OCI-LY7 (cell line): Measurements from ENCODE around the gene HSD17B3. TPM values are rescaled to one million over a fixed set of nuclear protein-coding genes. Genes with fewer than 3 reads are reported as not detected.

Experiments
- BruUV-seq: library from RNA; stranded (reverse); fragments of 400-500 nt; replicated peaks from 2 replicates; lab custom pipeline; 2021; lab: Mats Ljungman, UMichigan
- CTCF ChIA-PET: fragments of 300-600 bp; sonication (Branson Sonifier 250); formaldehyde crosslinking; loops from one replicate; lab custom pipeline; 2022; ENCODE audit warnings: antibody characterized with exemption; ENCODE audit not compliant: unreplicated experiment; lab: Charles Lee
- POLR2A ChIA-PET: fragments of 300-600 bp; sonication (Branson Sonifier 250); formaldehyde crosslinking; loops from one replicate; lab custom pipeline; 2022; ENCODE audit warnings: antibody characterized with exemption; lab: Charles Lee
- DNase-seq: peaks from one replicate; pipeline ENCODE4 v3.0.0-alpha.2; 2015; ENCODE audit warnings: low spot score
- H2AFZ ChIP-seq: fragments of 200-600 bp; sonication (generic), shearing (Covaris generic); 2 replicates; pipeline ENCODE4 v1.6.1; 2014; ENCODE audit warnings: mild to moderate bottlenecking, antibody characterized with exemption, low read length, moderate library complexity
- H3K27ac ChIP-seq: fragments of 200-600 bp; sonication (generic); 2 replicates; pipeline ENCODE4 v1.5.1; 2014; ENCODE audit warnings: mixed run types, low read depth, mild to moderate bottlenecking, moderate library complexity, low read length, inconsistent platforms; ENCODE audit not compliant: poor library complexity, severe bottlenecking
- H3K36me3 ChIP-seq: fragments of 200-600 bp; sonication (generic); 2 replicates; pipeline ENCODE4 v1.6.1; 2014; ENCODE audit warnings: mild to moderate bottlenecking, antibody characterized with exemption, low read length, moderate library complexity, mixed read lengths; ENCODE audit not compliant: insufficient read depth
- H3K4me1 ChIP-seq: fragments of 200-600 bp; sonication (generic); 2 replicates; pipeline ENCODE4 v1.5.1; 2014; ENCODE audit warnings: mild to moderate bottlenecking, low read length; ENCODE audit not compliant: insufficient read depth, poor library complexity, severe bottlenecking
- H3K4me2 ChIP-seq: fragments of 200-600 bp; sonication (generic); 2 replicates; pipeline ENCODE4 v1.6.1; 2014; ENCODE audit warnings: mild to moderate bottlenecking, low read length
- H3K4me3 ChIP-seq: fragments of 200-600 bp; sonication (generic); 2 replicates; pipeline ENCODE4 v1.5.1; 2014; ENCODE audit warnings: mild to moderate bottlenecking, low read depth, low read length; ENCODE audit not compliant: poor library complexity, severe bottlenecking
- H3K79me2 ChIP-seq: fragments of 200-600 bp; sonication (generic); 2 replicates; pipeline ENCODE4 v1.6.1; 2016; ENCODE audit warnings: low read depth, mild to moderate bottlenecking, low read length, moderate library complexity, mixed read lengths; ENCODE audit not compliant: insufficient read depth
- H3K9me2 ChIP-seq: fragments of 200-600 bp; sonication (generic); 2 replicates; pipeline ENCODE4 v1.6.1; 2016; ENCODE audit warnings: mild to moderate bottlenecking, low read length, mixed read lengths; ENCODE audit not compliant: insufficient read depth
- H3K9me3 ChIP-seq: fragments of 200-600 bp; sonication (generic); 2 replicates; pipeline ENCODE4 v1.6.1; 2014; ENCODE audit warnings: mild to moderate bottlenecking, mixed run types, low read length, mixed read lengths
- H4K20me1 ChIP-seq: fragments of 200-600 bp; sonication (generic); 2 replicates; pipeline ENCODE4 v1.6.1; 2014; ENCODE audit warnings: mild to moderate bottlenecking, antibody characterized with exemption, low read length, moderate library complexity, mixed read lengths; ENCODE audit not compliant: insufficient read depth
- EZH2phosphoT487 ChIP-seq: fragments of 200-600 bp; sonication (generic); IDR thresholded peaks from 2 replicates; pipeline ENCODE4 v1.6.1; 2018; ENCODE audit warnings: low read depth, borderline replicate concordance, mild to moderate bottlenecking, mixed run types, antibody characterized with exemption, low read length, moderate library complexity, mixed read lengths
- intact Hi-C: fragments of 100-400 bp; cut with micrococcal nuclease; formaldehyde crosslinking; loops from one replicate; pipeline ENCODE4 v1.10.0; 2022; ENCODE audit not compliant: unreplicated experiment
- total RNA-seq, 2 experiments: library from RNA; depleted of rRNA in 1 of 2; stranded (reverse); fragments of >200 nt in 1 of 2; shearing (Covaris generic) in 1 of 2; gene quantifications; 2 replicates each; pipeline ENCODE4 v1.2.3, GENCODE V29; 2014 to 2022
- TF ChIP-seq, protein P1 (sequence below): fragments of 200-600 bp; sonication (generic); conservative IDR thresholded peaks from 2 replicates; pipeline ENCODE4 v1.5.1; 2014; ENCODE audit warnings: mild to moderate bottlenecking, antibody characterized with exemption, low read length, moderate library complexity, mixed read lengths

Gene HSD17B3
- total RNA-seq, 2 experiments from 2014 or later: not detected

DNA sequence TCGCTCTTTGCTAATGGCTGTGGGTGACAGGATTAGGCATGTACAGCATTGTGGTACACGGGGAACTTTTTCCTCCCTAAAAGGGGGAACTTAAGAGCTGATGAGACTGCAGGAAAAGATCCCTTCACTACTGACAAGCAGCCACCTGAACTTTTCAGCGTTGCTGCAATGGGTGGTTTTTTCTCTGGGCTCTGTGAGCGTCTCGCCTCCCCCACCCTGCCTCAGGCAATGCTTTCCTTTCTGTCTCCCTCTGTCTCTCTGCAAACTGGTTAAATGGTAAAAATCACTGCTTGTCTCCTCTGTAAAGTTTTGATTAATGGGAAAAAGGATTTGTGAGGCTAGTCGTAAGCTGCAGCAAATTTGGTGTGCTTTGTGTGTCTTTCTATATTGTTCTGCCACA, 20.3 kb downstream of the HSD17B3 start:
- no peaks in the 10 kb centered on the region for H4K20me1 ChIP-seq
- no peak for DNase-seq
- no peaks in the 10 kb centered on the region for H3K36me3 ChIP-seq
- no peaks in the 10 kb centered on the region for H3K4me1 ChIP-seq
- intact Hi-C loops: no loop called here
- CTCF ChIA-PET: no interaction called here
- no peak overlapping the region for H3K4me2 ChIP-seq
- H3K27ac ChIP-seq: no peak overlapping the region
- no peak overlapping the region for H3K4me3 ChIP-seq
- H3K79me2 ChIP-seq: no peaks in the 10 kb centered on the region
- no TSS peak for BruUV-seq
- no peak for TF ChIP-seq EZH2phosphoT487
- TF ChIP-seq, protein P1, sequence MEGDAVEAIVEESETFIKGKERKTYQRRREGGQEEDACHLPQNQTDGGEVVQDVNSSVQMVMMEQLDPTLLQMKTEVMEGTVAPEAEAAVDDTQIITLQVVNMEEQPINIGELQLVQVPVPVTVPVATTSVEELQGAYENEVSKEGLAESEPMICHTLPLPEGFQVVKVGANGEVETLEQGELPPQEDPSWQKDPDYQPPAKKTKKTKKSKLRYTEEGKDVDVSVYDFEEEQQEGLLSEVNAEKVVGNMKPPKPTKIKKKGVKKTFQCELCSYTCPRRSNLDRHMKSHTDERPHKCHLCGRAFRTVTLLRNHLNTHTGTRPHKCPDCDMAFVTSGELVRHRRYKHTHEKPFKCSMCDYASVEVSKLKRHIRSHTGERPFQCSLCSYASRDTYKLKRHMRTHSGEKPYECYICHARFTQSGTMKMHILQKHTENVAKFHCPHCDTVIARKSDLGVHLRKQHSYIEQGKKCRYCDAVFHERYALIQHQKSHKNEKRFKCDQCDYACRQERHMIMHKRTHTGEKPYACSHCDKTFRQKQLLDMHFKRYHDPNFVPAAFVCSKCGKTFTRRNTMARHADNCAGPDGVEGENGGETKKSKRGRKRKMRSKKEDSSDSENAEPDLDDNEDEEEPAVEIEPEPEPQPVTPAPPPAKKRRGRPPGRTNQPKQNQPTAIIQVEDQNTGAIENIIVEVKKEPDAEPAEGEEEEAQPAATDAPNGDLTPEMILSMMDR: no peak
- 0 out of 2 replicates have a peak, but pooled peaks cover 4% of the 10 kb centered on the region for H3K9me3 ChIP-seq
- H3K9me2 ChIP-seq: no peaks in the 10 kb centered on the region
- no peak overlapping the region for H2AFZ ChIP-seq
- POLR2A ChIA-PET: no interaction called here

DNA sequence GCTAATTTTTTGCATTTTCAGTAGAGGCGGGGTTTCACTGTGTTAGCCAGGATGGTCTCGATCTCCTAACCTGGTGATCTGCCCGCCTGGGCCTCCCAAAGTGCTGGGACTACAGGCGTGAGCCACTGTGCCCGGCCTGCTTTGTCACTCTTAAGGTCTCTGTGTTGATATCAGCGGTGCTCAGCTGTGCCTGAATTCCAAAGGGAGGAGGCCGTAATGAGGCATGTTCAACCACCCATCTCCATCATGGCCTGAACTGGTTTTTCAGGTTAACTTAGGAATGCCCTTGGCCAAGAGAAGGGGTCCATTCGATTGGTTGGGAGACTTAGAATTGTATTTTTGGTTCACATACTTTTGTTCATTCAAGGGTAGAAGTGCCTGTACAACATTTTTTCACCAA, 22.0 kb downstream of the HSD17B3 start:
- intact Hi-C loops: no loop called here
- no peak overlapping the region for H2AFZ ChIP-seq
- no peaks in the 10 kb centered on the region for H3K36me3 ChIP-seq
- peaks cover 16% of the 10 kb centered on the region; the same call in 1 of the 2 replicates for H3K9me3 ChIP-seq
- POLR2A ChIA-PET: no interaction called here
- CTCF ChIA-PET: no interaction called here
- H3K4me3 ChIP-seq: no peak overlapping the region
- no peaks in the 10 kb centered on the region for H3K79me2 ChIP-seq
- no TSS peak for BruUV-seq
- TF ChIP-seq, protein P1: no peak
- TF ChIP-seq EZH2phosphoT487: no peak
- no peaks in the 10 kb centered on the region for H4K20me1 ChIP-seq
- no peaks in the 10 kb centered on the region for H3K9me2 ChIP-seq
- H3K27ac ChIP-seq: no peak overlapping the region
- DNase-seq: no peak
- no peaks in the 10 kb centered on the region for H3K4me1 ChIP-seq
- no peak overlapping the region for H3K4me2 ChIP-seq

DNA sequence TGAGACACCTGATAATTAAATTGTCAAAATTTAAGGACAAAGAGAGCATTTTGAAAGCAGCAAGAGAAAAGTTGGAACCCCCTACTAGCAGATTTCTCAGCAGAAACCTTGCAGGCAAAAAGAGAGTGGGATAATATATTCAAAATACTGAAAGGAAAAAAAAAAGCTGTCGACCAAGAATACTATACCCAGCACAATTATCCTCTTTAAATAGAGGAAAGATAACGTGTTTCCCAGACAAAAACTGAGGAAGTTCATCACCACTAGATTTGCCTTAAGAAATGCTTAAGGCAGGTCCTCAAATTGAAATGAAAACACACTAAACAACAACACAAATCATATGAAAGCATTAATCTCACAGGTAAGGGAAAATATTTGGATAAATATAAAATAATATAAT, 27.0 kb downstream of the HSD17B3 start:
- no peak for DNase-seq
- Histone ChIP-seq H2AFZ (no peak overlapping the region), H3K4me3 (no peak overlapping the region), H3K4me2 (no peak overlapping the region), H3K9me3 (peaks cover 19% of the 10 kb centered on the region; the same call in 1 of the 2 replicates), H3K79me2 (no peaks in the 10 kb centered on the region), H3K4me1 (no peaks in the 10 kb centered on the region), H3K9me2 (no peaks in the 10 kb centered on the region), H4K20me1 (no peaks in the 10 kb centered on the region), H3K27ac (no peak overlapping the region), H3K36me3 (no peaks in the 10 kb centered on the region)
- BruUV-seq: no TSS peak
- intact Hi-C loops: no loop called here
- TF ChIP-seq EZH2phosphoT487: no peak
- TF ChIP-seq, protein P1: no peak
- CTCF ChIA-PET: no interaction called here
- POLR2A ChIA-PET: no interaction called here
